ENCODE data around the gene CTAG1A. TPM values are rescaled to one million over a fixed set of nuclear protein-coding genes. Genes with fewer than 3 reads are reported as not detected.
"Not testable (repeated sequence)": the region's sequence is repeated elsewhere in the genome, so short reads cannot be mapped to it uniquely, and the experiment has no call there.

Gene CTAG1A
- total RNA-seq, 2 experiments from 2014 or later: not detected

GRCh38 chrX:154630949-154631348, 46.0 kb downstream of the CTAG1A start:
- H3K27me3 Mint-ChIP-seq; DNase-seq; CTCF ChIA-PET; H3K4me3 Mint-ChIP-seq; intact Hi-C loops (cut with DNase I, micrococcal nuclease); H3K27ac Mint-ChIP-seq; ATAC-seq; H3K4me1 Mint-ChIP-seq; H3K9me3 Mint-ChIP-seq (ENCODE audit: low read depth); POLR2A ChIA-PET; H3K36me3 Mint-ChIP-seq (ENCODE audit: low read depth): not testable (repeated sequence)

- POLR2A ChIA-PET; H3K27me3 Mint-ChIP-seq; H3K36me3 Mint-ChIP-seq (ENCODE audit: low read depth); H3K9me3 Mint-ChIP-seq (ENCODE audit: low read depth); H3K27ac Mint-ChIP-seq; CTCF ChIA-PET; H3K4me1 Mint-ChIP-seq; H3K4me3 Mint-ChIP-seq; DNase-seq; intact Hi-C loops (cut with DNase I, micrococcal nuclease); ATAC-seq: not testable (repeated sequence)
These were observed 48.7 kb downstream of the CTAG1A start for GRCh38 chrX:154633661-154634060.

Other genes starting within 250 kb of the CTAG1A start
- gene FLNA, start 210.5 kb upstream of the CTAG1A start, total RNA-seq: 1,000 to 10,000 TPM in 1 of 2 experiments, 100 to 1,000 TPM in 1; 891 to 1,083 TPM
- gene EMD, start 205.8 kb upstream of the CTAG1A start, total RNA-seq: 10 to 100 TPM; 75.9 to 89.4 TPM
- 1,000 to 10,000 TPM; 1,286 to 2,705 TPM for gene RPL10, start 186.8 kb upstream of the CTAG1A start, total RNA-seq
- 10 to 100 TPM; 12.6 to 13.4 TPM for gene DNASE1L1, start 175.9 kb upstream of the CTAG1A start, total RNA-seq
- 10 to 100 TPM; 43.8 to 49.0 TPM for gene TAFAZZIN, start 173.6 kb upstream of the CTAG1A start, total RNA-seq
- gene ATP6AP1, start 156.5 kb upstream of the CTAG1A start, total RNA-seq: 10 to 100 TPM; 25.6 to 28.6 TPM
- gene GDI1, start 148.0 kb upstream of the CTAG1A start, total RNA-seq: 100 to 1,000 TPM; 100 to 117 TPM
- 10 to 100 TPM; 40.9 to 50.0 TPM for gene FAM50A, start 141.0 kb upstream of the CTAG1A start, total RNA-seq
- gene PLXNA3, start 126.9 kb upstream of the CTAG1A start, total RNA-seq: 10 to 100 TPM; 23.2 to 25.3 TPM
- 10 to 100 TPM; 34.7 to 43.0 TPM for gene LAGE3, start 105.9 kb upstream of the CTAG1A start, total RNA-seq
- gene UBL4A, start 98.5 kb upstream of the CTAG1A start, total RNA-seq: 10 to 100 TPM; 45.2 to 47.6 TPM
- 10 to 100 TPM; 10.4 to 11.3 TPM for gene SLC10A3, start 94.5 kb upstream of the CTAG1A start, total RNA-seq
- gene FAM3A, start 68.9 kb upstream of the CTAG1A start, total RNA-seq: 10 to 100 TPM; 27.6 to 30.5 TPM
- gene G6PD, start 38.3 kb upstream of the CTAG1A start, total RNA-seq: 10 to 100 TPM; 63.1 to 72.5 TPM
- 10 to 100 TPM; 32.7 to 33.0 TPM for gene IKBKG, start 37.5 kb upstream of the CTAG1A start, total RNA-seq
- not detected for gene CTAG1B, start 34.1 kb downstream of the CTAG1A start, total RNA-seq
- gene CTAG2, start 68.4 kb downstream of the CTAG1A start, total RNA-seq: not detected
- 1 to 10 TPM; 2.1 to 2.9 TPM for gene GAB3, start 165.9 kb downstream of the CTAG1A start, total RNA-seq
- 100 to 1,000 TPM; 126 to 130 TPM for gene DKC1, start 177.7 kb downstream of the CTAG1A start, total RNA-seq
- gene MPP1, start 220.4 kb downstream of the CTAG1A start, total RNA-seq: 10 to 100 TPM; 24.1 to 27.6 TPM
- gene SMIM9, start 249.5 kb downstream of the CTAG1A start, total RNA-seq: not detected

Data from activated CD4-positive, alpha-beta T cell treated with anti-CD3 and anti-CD28 coated beads for 36 hours (primary cell).